Measurements from ENCODE around the gene PRIMPOL.
A peak's percentile ranks its signal among the peaks of the same experiment; 100 is the strongest.
"Not testable (repeated sequence)": the region's sequence is repeated elsewhere in the genome, so short reads cannot be mapped to it uniquely, and the experiment has no call there.

The PRIMPOL gene

DNA sequence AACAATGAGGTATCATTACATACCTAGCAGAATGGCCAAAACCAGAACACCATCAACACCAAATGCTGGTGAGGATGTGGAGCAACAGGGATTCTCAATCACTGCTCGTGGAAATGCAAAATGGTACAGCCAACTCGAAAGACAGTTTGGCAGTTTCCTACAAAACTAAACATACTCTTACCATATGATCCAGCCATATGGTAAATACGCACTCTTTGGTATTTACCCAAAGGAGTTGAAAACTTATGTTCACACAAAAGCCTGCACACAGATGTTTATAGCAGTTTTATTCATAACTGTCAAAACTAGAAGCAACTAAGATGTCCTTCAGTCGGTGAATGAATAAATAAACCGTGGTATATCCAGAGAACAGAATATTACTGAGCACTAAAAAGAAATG lies 8.1 kb upstream of the PRIMPOL start:
- DNase-seq: no peak

DNA sequence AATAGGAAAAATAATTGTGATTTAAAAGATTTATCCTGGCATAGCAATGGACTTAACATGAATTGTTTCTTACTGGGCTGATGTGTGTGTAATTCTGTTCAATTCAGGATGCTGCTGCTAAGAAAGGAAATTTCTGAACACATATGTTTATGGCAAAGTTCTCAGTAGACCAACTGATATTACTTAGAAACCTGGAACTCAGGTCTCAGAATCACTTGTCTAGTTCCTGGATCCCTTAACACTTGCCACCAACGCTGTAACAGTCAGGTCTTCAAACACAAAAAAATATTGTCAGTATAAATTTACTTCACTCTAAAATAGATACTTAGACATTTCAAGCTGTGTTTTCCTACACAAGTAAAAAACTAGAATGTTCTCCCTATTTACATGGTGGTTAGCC lies 5.8 kb upstream of the PRIMPOL start:
- no peak for DNase-seq

DNA sequence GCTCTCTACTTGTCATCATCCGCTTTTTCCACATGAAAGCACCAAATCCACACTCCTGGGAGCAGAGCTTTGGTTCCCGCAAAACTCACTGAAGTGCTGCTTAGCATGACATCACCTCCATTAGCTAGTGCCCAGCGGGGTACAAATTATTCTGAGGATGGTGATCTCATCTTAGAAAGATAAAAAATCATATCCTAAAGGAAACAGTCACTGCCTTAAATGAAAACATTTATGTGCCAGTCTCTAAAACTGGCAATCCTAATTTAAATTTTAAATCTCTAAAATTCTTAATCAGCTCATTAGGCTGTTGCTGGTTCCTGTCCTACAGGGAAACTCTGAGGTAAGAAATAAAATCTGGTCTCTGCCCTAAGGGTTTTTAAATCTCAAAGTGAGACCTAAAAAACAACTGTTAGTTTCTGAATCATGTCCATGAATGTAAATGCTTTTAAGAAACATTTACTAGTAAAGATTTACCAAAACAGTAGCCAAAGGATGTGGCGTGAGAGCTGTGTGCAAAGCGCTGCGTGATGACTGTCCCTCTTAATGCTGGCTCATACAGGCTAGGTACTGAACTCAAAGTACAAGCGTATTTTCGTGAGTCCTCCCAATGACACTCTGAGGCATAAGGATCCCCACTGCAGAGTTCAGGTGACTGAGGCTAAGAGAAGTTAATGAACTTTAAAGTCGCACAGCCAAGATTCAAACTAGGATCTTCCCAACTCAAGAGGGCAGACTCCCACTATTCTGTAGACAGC lies 4.8 kb upstream of the PRIMPOL start:
- no peak for DNase-seq

DNA sequence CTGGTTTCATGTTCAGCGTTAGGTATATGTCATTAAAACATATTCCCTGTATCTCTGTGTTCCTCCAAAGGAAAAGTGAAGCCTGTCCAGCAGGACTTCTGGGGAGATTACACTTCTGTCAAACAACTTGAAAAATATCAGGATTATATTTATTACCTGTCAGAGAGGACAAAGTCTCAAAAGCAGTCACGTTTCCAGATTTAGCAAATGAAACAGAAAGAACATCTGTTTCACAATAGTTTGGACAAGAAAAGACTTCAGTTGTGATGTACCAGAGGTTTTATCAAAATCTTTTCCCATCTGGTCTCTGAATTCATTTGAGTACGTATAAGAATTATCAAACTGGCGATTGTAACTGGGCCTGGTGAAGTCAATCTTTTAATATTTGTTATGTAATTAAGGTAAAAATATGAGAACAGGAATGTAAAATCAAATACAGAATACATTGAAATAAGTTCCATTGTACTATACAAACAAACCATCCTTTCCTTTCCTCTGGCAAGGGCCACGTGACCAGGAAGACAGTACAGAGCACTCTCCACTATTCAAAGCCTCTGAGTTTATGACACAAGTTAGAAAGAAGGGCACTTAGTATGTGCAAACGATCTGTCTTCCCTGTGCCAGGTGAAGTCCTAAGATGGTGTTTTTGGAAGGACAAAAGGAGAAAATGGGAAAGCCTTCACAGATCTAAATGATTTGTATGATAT lies 3.5 kb upstream of the PRIMPOL start:
- no peak for DNase-seq

DNA sequence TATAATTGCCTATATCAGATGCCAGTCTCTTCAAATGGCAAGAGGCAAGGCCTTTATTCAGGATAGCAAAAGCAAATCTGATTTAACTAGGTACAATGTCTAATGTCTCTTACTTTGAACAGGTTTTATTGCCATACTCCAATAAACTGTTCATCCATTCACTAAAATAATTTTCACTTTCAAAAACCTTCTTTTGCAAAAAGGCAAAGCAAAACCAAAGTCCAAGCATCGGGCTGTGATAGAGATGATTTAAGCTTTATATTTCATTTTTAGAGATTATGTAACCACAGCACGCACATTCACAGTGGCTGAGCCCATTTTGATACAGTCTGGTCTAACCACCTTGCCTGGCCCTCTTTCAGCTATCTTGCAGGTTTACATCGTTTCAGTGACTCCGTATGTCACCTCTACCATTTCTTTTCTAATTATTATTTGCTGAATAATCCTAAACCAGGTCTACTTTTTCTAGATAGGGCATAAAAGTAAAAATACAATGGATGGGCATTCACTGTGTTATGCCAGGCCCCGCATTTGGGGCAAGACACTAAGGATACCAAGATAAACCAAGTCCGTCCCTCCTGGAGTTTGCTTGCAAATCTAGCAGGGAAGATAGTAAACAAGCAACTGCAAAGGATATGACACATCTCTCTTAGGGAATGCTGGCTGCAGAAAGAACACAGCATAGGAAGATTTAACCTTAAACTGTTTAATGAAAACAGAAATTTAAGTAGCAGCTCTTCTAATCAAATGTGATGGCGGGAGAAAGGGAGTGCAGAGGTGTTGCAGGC lies 2.1 kb upstream of the PRIMPOL start:
- no peak for DNase-seq

DNA sequence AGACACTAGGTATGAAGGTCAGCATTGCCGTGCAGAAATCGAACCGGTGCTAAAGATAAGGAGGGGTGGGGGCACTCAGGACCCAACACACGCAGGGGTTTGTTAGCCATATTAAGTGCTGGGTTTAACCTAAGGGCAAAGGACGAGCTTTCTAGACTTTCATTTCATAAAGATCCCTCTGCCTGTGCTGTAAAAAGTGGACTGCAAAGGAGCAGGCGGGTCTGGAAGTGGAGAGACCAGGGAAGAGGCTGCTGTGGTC lies 1.6 kb upstream of the PRIMPOL start:
- DNase-seq: no peak

DNA sequence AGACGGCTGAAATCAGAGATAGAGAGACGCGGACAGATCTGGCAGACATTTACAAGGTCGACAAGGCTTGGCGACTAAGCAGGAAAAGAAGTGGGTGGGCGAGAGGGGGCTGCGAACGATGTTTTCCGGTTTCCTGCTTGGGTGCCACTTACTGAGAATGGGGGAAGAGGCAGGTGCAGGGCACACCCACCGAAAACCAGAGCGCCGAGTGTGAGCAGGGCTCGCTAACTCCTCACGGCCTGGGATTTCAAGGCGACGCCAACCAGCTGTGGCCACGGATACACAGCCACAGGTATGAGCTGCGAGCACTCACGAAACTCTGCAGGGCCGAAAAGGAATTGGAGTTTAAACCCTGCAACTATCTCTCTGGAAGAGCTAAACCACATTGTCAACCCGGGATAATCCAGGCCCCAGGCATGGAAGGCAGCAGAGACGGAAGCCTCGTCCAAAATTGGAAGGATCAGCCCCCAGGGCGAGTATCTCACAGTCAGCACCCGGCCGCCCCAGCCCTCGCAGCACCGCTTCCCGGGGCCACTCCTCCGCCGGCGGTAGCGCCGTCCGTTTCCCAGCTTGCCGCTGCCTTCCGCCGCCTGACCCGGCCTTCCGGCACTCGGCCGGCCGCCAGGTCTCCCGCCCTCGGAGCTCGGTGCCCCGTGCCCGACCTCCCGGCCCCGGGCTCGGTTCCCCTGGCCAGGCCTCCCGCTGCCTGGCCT lies 1.1 kb upstream of the PRIMPOL start:
- DNase-seq: peak; percentile 17 to 29

DNA sequence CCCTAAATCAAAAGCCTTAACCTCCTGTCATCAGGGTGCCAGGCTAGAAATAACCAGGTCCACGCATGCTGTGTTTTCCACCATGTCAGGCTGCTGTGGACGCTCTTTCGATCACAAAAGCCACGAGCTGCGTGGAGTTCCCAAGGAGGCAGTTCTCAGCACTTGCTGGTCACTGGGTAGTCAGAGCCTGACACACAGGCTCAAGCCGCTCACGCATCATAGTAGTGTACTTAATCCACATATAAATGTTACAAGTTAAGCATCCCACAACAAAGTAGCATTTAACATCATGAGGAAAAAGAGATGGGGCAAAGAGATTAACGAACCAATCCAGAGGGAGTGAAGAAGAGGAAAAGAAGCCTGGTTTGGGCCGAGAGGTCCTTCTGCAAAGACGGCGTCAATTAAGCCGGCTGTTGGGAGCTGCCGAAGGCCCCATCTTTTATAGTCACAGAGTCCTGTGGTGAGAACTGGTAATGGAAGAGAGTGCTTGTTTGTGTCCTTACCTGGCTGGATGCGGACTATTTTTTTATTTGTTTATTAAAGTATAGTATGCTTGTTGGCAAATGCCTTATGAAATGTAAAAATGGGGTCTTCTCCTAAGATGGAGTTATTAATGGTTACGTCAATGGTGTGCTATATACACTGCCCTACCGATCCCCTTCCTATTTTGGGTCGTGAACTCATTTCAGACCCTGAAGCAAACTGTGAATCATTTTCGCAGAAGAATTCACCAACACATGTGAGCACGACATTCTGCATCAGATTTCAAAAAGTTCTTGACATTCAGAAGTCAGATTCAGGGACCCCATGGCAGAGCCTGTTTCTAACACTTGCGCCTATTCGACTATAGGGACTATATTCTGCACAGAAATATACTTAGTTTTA lies 675 bp downstream of the PRIMPOL start:
- DNase-seq: peak in 1 of 2 experiments; percentile 7

DNA sequence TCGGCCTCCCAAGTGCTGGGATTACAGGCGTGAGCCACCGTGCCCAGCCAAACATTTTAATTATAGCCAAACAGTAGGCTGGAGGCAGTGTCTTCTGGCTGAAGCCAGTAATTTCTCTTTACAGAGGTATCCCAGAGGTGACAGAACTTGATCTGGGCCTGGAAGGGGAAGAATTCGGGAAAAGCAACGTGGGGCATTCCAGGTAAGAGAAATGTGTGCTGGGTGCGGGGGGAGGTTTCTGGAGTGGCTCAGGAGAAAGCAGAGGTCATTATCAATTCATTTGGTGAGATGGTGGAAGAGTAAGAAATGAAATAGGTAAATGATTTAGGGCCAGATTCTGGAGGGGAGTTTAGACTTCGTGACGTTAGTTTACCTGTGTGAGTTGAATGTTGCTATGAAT lies 2.4 kb downstream of the PRIMPOL start:
- no peak for DNase-seq

DNA sequence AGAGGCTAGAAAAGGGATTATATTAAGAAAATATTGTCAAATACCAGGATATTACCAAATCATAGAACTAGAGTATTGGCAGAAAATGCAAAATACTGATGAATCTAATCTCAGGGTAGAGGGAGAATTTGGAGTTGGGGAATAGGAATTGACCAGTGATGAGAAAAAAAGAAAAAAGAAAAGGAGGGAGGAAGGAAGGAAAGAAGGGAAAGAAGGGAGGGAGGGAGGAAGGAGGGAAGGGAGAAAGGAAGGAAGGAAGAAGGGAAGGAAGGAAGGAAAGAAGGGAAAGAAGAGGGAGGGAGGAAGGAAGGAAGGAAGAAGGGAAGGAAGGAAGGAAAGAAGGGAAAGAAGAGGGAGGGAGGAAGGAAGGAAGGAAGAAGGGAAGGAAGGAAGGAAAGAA lies 3.1 kb downstream of the PRIMPOL start:
- not testable (repeated sequence) for DNase-seq

DNA sequence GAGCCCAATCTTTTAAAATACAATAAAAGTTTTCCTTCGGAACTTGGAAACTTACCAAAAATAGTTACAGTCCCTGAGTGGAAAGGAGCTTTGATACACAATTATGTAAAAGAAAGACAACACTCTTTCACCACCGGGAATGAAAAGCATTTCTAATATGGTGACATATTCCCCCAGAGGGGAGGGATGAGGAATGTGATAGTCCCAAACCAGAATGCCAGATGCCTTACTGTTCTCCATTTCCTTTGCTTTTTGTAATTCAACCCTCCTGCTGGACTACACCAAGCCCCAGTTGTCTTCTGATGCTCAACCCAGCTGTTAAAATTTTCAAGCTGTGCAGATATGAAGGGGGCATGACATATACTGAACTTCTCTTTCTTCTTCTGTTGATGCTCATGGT lies 4.1 kb downstream of the PRIMPOL start:
- no peak for DNase-seq

DNA sequence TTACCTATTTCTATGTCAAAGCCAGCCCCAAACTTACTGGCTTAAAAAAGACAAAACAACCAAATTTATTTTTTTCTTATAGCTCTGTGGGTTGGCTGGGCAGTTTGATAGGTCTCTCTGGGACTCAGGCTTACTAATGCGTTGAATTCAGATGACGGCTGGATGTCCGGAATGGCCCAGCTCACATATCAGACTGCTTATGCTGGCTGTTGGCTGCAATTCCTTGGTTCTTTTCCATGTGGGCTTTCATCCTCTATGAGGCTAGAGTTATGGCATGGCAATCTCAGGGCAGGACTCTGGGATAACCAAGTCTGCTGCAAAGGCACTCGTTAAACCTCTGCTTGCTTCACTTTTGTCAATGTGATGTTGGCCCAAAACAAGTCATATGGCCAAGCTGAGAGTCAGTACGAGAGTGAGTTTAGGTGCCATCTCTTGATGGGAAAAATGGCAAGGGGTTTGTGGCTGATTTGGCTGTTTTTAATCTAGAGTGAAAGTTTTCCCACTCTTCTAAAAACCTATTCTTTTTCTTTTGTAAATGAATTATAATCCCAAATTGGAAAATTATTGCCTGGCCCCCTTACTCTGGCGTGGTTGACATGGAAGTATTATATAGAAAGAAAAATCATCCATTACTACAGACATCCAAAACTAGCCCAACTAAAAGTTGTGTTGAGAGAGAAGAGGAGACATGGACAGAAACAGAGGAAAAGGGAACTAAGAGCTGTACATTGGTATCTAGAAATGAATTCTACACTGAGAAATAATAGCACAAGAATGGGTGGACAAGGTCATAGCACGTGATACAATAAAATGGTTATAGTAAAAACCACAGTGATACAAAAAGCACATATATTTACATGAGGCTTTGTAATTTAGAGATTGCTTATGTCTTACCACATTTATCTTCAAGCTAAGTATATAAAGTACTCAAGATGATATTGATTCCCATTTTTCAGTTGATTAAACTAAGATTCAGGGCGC lies 6.6 kb downstream of the PRIMPOL start:
- no peak for DNase-seq

DNA sequence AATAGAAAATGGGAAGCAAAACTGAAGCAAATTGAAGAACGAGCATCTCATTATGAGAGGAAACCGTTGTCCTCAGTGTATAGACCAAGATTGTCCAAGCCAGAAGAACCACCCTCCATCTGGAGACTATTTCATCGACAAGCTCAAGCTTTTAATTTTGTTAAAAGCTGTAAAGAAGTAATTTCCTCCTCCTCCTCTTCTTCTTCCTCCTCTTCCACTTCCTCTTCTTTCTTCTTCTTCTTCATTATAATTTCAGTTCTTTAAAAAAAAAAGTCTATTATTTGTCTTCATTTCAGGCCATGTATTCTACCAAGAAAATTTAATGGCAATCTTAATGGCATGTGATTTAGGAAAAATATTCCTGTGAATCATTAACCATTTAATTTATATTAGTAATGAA lies 7.6 kb downstream of the PRIMPOL start:
- no peak for DNase-seq

DNA sequence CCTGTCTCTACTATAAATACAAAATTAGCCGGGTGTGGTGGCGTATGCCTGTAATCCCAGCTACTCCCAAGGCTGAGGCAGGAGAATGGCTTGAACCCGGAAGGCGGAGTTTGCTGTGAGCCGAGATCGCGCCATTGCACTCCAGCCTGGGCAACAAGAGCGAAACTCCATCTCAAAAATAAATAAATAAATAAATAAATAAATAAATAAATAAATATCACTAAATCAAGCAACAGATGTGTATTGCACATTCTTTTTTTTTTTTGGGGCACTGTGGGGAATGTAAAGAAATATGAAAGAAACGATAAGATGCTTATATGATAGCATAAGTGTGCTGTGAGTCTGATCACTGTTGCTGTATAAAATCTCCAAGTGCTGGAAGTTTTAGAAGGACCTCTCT lies 8.3 kb downstream of the PRIMPOL start:
- DNase-seq: not testable (repeated sequence)

DNA sequence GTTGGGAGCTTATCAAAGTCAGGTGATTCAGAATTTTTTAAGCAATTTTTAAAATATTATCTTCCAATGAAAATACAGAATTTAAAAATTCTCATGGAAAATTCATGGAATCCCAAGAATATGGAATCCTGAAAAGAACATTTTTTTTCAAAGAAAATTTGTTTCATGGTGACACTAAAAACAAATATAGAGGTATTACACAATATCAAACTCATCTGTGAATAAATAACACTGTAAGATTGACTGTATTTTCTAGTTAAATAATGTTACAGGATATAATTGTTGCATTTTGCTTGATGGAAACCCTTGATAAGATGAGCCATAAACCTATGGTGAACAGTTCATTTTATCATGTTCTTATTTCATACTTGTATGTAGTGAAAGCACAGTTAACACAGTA lies 11.4 kb downstream of the PRIMPOL start:
- no peak for DNase-seq

DNA sequence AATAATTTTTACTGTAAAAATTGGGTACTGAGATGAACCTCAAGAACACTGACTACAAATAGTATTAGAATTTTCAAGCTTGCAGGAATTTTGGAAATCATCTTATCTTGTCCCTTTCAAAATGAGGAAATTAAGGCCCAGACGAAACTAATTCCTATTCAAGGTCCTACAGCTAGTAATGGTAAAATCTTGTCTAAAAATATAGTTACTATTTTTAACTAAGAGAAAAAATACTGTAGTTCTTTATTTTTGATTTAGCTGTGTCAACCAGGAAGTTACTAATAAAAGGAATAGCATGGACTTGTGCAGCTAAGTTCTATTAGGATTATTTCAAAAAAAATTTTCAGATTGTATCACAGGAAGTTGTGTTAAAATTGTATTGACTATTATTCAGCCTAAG lies 12.7 kb downstream of the PRIMPOL start:
- DNase-seq: no peak

DNA sequence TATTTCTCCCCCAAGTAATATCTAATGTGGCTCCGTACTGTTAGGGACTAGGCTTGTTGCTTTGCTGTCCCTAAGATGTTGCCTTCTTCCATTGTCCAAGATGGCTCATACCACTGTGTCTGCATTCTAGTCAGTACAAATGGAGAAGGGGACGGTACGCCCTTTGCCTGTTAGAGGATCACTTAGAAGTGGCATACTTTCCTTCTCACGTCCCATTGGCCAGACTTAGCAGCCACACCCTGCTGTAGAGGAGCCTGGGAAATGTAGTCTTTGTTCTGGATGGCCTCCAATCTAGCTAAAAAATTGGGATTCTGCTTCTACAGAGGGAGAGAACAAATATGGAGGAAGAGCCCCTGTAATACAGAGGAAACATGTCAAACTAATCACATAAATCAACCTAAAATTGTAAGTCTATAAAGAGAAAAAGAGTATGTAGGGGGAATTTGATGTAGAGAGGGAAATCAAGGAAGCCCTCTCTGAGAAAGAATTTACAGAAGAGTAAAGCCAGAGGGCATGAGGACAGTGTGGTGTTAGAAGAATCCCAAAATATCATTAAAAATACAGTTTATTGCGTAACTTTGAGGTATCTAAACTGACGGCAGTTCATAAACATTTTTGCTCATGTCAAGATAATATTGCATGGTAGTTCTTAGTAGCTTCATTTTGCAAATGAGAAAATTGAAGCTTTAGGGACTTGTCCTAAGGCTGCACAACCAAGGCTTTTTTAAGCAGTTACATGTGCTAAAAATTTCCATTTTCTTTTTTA lies 15.1 kb downstream of the PRIMPOL start:
- no peak for DNase-seq

DNA sequence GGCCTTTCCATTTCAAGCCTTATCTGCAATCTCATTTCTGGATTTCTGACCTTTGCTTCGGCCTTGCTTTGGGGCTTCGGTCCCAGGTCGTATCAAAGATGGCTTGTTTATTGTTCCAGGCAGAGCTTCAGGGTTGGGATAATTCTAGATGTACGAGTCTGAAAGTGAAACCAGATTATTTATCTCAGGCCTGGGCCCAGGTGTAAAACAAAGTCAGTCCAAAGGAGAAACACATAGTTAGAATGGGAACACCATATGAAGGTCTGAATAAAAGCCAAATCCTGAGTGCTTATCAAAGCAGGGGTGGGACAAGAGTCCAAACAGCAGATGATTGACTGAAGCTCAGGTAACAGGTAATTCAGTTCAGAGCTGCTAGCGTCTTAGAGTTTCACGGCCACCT lies 17.1 kb downstream of the PRIMPOL start:
- DNase-seq: no peak

DNA sequence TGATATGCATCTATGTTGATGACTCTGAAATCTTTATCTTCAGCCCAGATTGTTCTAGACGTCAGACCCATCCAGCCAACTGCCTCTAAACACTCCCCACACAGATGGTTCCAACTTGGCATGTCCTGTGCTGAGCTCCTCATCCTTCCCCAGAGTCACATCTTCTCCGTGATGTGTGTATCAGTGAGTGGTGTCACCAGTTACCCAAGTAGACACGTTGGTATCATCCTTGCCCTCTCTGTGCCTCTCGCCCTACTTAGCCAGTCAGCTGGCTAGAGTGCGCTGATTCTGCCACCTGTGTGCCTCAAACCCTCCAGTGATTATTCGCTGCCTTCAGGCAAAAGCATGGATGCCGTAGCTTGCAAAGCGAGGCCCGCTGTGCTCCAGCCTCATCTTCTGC lies 18.6 kb downstream of the PRIMPOL start:
- DNase-seq: no peak

DNA sequence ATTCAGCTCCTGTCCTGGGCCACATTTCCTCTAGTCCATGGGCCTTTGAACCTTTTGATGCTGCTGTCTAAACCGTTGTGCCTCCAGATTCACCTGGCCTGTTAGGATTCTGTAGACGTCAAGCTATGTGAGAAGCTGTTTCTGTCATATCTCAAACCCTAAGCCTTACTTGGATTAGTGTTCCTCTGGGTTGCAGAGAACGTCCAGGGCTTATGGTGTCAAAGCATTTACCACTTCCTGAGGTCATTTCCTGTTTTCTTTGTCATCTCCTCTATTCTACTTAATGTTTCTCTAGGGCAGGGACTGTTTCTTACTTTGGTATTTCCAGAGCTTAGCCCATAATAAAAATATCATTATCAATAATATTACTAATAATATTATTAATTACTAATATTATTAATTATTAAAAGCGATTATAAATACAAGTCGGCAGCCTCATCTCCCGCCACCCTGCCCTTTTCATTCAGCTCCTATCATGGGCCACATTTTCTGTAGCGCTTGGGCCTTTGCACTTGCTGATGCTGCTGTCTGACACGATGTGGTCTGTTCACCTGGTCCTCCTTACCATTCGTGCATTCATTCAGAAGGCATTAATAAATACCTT lies 19.1 kb downstream of the PRIMPOL start:
- DNase-seq: no peak

All from activated CD4-positive, alpha-beta T cell treated with anti-CD3 and anti-CD28 coated beads, Interleukin-2, amount 50 U/mL, for 4 hours (primary cell).